WTC11 (cell line): Measurements from ENCODE around the gene RNF167. TPM values are rescaled to one million over a fixed set of nuclear protein-coding genes. Genes with fewer than 3 reads are reported as not detected.
"Not testable (repeated sequence)": the region's sequence is repeated elsewhere in the genome, so short reads cannot be mapped to it uniquely, and the experiment has no call there.

Source experiments
- ATAC-seq: fragments of 200-7000 bp; cut with Tn5 transposase; 2 replicates; pipeline ENCODE4 v1.10.0; 2021; ENCODE audit warnings: mild to moderate bottlenecking, moderate library complexity
- CTCF ChIA-PET: fragments of 300-600 bp; sonication (Branson Sonifier 250); formaldehyde crosslinking; loops from one replicate; lab custom pipeline; 2021; ENCODE audit warnings: antibody characterized with exemption; lab: Charles Lee
- POLR2A ChIA-PET: fragments of 350-600 bp; sonication (Branson Sonifier 250); formaldehyde crosslinking; loops from one replicate; lab custom pipeline; 2021; ENCODE audit warnings: antibody characterized with exemption; lab: Charles Lee
- DNase-seq: peaks from one replicate; pipeline ENCODE4 v3.0.0; 2021; ENCODE audit warnings: low spot score
- H3K27ac Mint-ChIP-seq: 2 replicates; pipeline ENCODE4 v1.8.0; 2021; ENCODE audit warnings: mixed read lengths
- H3K27me3 Mint-ChIP-seq: 2 replicates; pipeline ENCODE4 v1.8.0; 2021; ENCODE audit warnings: low read depth, mild to moderate bottlenecking, moderate library complexity, mixed read lengths
- H3K36me3 Mint-ChIP-seq: 2 replicates; pipeline ENCODE4 v1.8.0; 2021; ENCODE audit warnings: mixed read lengths
- H3K4me1 Mint-ChIP-seq: 2 replicates; pipeline ENCODE4 v1.8.0; 2022; ENCODE audit warnings: mixed read lengths
- H3K4me3 Mint-ChIP-seq: 2 replicates; pipeline ENCODE4 v1.8.0; 2021; ENCODE audit warnings: mild to moderate bottlenecking, moderate library complexity, mixed read lengths
- H3K9me3 Mint-ChIP-seq: 2 replicates; pipeline ENCODE4 v1.8.0; 2021; ENCODE audit warnings: mixed read lengths
- CDX4 ChIP-seq: fragments of 250-450 bp; sonication (Bioruptor Pico); IDR thresholded peaks from 2 replicates; pipeline ENCODE4 v1.9.0; 2021; ENCODE audit warnings: moderate library complexity, mild to moderate bottlenecking, inconsistent platforms, borderline replicate concordance
- CTCF ChIP-seq: fragments of 200-600 bp; IDR thresholded peaks from 2 replicates; pipeline ENCODE4 v1.8.0; 2022; ENCODE audit warnings: antibody characterized with exemption
- ESRRA ChIP-seq: sonication (generic); formaldehyde crosslinking; IDR thresholded peaks from 2 replicates; pipeline ENCODE4 v1.8.1; 2022; ENCODE audit warnings: mild to moderate bottlenecking, missing genetic modification reagents, borderline replicate concordance
- FOXP1 ChIP-seq: sonication (generic); formaldehyde crosslinking; IDR thresholded peaks from 2 replicates; pipeline ENCODE4 v1.8.0; 2022; ENCODE audit warnings: missing genetic modification reagents, mild to moderate bottlenecking, moderate library complexity, borderline replicate concordance
- GABPB1 ChIP-seq: sonication (generic); formaldehyde crosslinking; IDR thresholded peaks from 2 replicates; pipeline ENCODE4 v1.8.1; 2023; ENCODE audit warnings: mild to moderate bottlenecking, missing genetic modification reagents
- MAX ChIP-seq: sonication (generic); formaldehyde crosslinking; IDR thresholded peaks from 2 replicates; pipeline ENCODE4 v1.8.0; 2022; ENCODE audit warnings: mild to moderate bottlenecking, missing genetic modification reagents
- MYBL2 ChIP-seq: sonication (generic); formaldehyde crosslinking; IDR thresholded peaks from 2 replicates; pipeline ENCODE4 v1.8.1; 2023; ENCODE audit warnings: mild to moderate bottlenecking, moderate library complexity, missing genetic modification reagents
- NR1H2 ChIP-seq: sonication (generic); formaldehyde crosslinking; IDR thresholded peaks from 2 replicates; pipeline ENCODE4 v1.9.0; 2021; ENCODE audit warnings: mild to moderate bottlenecking, moderate library complexity, missing genetic modification reagents
- SMAD3 ChIP-seq: sonication (generic); formaldehyde crosslinking; IDR thresholded peaks from 2 replicates; pipeline ENCODE4 v1.8.0; 2022; ENCODE audit warnings: missing genetic modification reagents, mild to moderate bottlenecking, borderline replicate concordance
- ZNF416 ChIP-seq: fragments of 250-450 bp; sonication (Bioruptor Pico); IDR thresholded peaks from 2 replicates; pipeline ENCODE4 v1.9.0; 2021; ENCODE audit warnings: mild to moderate bottlenecking, inconsistent platforms
- total RNA-seq: library from RNA; stranded (reverse); gene quantifications from 3 replicates; pipeline ENCODE4 v1.2.3, GENCODE V29; 2021
- TF ChIP-seq, protein P1 (sequence below): sonication (generic); formaldehyde crosslinking; conservative IDR thresholded peaks from 2 replicates; pipeline ENCODE4 v1.8.1; 2023; ENCODE audit warnings: mild to moderate bottlenecking, low read depth, missing genetic modification reagents, moderate library complexity
- TF ChIP-seq, protein P2 (sequence below): sonication (generic); formaldehyde crosslinking; IDR thresholded peaks from 2 replicates; pipeline ENCODE4 v1.8.0; 2023; ENCODE audit warnings: mild to moderate bottlenecking, missing genetic modification reagents
- TF ChIP-seq, protein P3 (sequence below): sonication (generic); formaldehyde crosslinking; IDR thresholded peaks from 2 replicates; pipeline ENCODE4 v1.8.1; 2022; ENCODE audit warnings: low read depth, missing genetic modification reagents, borderline replicate concordance

RNF167 gene
- total RNA-seq, 1 experiment from 2014 or later: 143 TPM

DNA sequence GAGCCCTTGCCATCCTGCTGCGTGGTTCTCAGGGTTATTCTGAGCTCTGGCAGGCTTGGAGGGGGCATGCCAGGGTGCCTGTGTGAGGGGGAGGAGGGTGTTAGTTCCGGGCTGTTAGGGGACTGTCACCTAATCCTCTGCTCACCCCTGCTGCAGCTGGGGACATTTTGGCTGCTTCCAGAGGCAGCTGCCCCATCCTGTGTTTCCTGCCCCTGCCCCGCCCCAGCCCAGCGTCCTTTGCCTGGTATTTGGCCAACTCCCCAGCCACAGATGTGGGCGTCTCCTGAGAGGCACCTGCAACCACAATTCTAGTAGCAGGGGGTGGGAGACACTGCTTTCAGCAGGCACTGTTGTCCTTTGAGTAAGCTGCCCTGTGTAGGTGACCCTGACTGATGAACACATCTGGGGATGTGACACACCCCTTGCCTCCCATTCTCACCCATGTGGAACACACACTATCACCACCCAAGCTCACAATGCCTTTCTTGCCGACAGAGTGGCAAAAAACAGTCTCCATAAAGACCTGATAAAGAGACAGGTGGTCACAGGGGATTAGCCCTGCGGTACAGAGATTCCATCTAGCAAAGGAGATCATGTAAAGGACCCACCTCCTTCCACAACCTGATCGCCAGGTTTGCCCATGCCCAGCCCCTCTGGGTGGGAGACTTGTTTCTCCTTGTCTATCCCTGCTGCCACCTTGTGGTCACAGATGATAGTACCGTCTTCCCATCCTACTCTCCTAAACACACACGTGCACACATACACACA is 36.8 kb upstream of the RNF167 start, which contains the start of gene CHRNE:
Gene CHRNE, minus strand, starts transcription at position 48 of the 768 bp plus-strand sequence. Its CDS starts 35 bp downstream, at position 13.
- peak; percentile 37 for ATAC-seq
- TF ChIP-seq CTCF (peak; percentile 88), MYBL2 (CRISPR knock-in tag) (no peak)
- Mint-ChIP-seq H3K4me3 (0 out of 2 replicates have a peak within 1 kb of the TSS, but pooled peaks have one; percentile 1), H3K9me3 (no peaks in the 10 kb centered on the region), H3K36me3 (no peaks in the 10 kb centered on the region), H3K4me1 (peaks cover 13% of the 10 kb centered on the region), H3K27ac (peak within 1 kb of the TSS; percentile 6; the same call in 1 of the 2 replicates), H3K27me3 (peaks cover 10% of the 10 kb centered on the region)
- ChIA-PET CTCF (interaction anchor here (0.6 to 1.8 kb wide), 14 partner anchors 31 to 425 kb away, joined by 3 to 7 read pairs (median 3); partner anchors contain the start of genes MED11, PSMB6, RNF167 and SLC25A11), POLR2A (interaction anchor here (1.0 to 1.1 kb wide), 2 partner anchors 37 to 64 kb away, joined by 3 read pairs; partner anchors contain the start of genes RNF167 and SLC25A11)
- peak; percentile 91 for DNase-seq

GRCh38 chr17:4906642-4907041 is 33.4 kb upstream of the RNF167 start:
- DNase-seq, ATAC-seq, H3K27ac Mint-ChIP-seq, H3K36me3 Mint-ChIP-seq, H3K27me3 Mint-ChIP-seq, H3K9me3 Mint-ChIP-seq, POLR2A ChIA-PET, CTCF ChIA-PET, H3K4me3 Mint-ChIP-seq: not testable (repeated sequence)
- peaks cover 15% of the 10 kb centered on the region for H3K4me1 Mint-ChIP-seq

DNA sequence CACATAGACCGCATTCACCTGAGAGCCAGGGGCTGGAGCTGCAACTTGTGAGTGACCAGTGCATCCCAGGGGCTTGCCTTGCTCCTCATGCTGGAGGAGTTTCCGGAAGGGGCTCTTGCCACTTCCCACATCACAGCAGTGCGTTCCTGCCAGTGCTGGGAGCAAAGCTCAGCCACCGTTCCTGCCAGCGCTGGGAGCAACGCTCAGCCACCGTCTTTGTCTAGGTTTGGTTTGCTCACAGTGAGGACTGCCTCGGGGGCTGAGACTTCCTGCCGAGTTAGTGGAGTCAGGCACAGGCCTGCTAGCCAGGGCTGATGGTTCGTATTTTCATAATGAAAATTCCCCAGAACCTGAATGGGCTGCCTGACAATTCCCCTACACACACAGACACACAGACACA is 31.8 kb upstream of the RNF167 start:
- CTCF ChIA-PET: interaction anchor here (0.6 to 2.7 kb wide), 45 partner anchors 9 to 283 kb away, joined by 3 to 49 read pairs (median 4); partner anchors contain the start of genes ARRB2, C17orf107, ENO3 and GP1BA
- Mint-ChIP-seq H3K36me3 (no peaks in the 10 kb centered on the region), H3K27me3 (peaks cover 5% of the 10 kb centered on the region; the same call in 1 of the 2 replicates), H3K9me3 (no peaks in the 10 kb centered on the region), H3K4me1 (peaks cover 13% of the 10 kb centered on the region), H3K4me3 (no peak overlapping the region), H3K27ac (no peak overlapping the region)
- POLR2A ChIA-PET: interaction anchor here (1.1 to 2.1 kb wide), 6 partner anchors 8 to 64 kb away, joined by 3 to 12 read pairs (median 6); partner anchors contain the start of genes C17orf107, ENO3 and RNF167
- DNase-seq (peak; percentile 50), ATAC-seq (peak; percentile 44)
- 0 out of 2 replicates have a peak, but pooled peaks have one; percentile 26 for TF ChIP-seq GABPB1 (CRISPR knock-in tag)
- TF ChIP-seq CDX4 (CRISPR knock-in tag): no peak
- TF ChIP-seq, protein P1, sequence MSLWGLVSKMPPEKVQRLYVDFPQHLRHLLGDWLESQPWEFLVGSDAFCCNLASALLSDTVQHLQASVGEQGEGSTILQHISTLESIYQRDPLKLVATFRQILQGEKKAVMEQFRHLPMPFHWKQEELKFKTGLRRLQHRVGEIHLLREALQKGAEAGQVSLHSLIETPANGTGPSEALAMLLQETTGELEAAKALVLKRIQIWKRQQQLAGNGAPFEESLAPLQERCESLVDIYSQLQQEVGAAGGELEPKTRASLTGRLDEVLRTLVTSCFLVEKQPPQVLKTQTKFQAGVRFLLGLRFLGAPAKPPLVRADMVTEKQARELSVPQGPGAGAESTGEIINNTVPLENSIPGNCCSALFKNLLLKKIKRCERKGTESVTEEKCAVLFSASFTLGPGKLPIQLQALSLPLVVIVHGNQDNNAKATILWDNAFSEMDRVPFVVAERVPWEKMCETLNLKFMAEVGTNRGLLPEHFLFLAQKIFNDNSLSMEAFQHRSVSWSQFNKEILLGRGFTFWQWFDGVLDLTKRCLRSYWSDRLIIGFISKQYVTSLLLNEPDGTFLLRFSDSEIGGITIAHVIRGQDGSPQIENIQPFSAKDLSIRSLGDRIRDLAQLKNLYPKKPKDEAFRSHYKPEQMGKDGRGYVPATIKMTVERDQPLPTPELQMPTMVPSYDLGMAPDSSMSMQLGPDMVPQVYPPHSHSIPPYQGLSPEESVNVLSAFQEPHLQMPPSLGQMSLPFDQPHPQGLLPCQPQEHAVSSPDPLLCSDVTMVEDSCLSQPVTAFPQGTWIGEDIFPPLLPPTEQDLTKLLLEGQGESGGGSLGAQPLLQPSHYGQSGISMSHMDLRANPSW (CRISPR knock-in tag): no peak
- no peak for TF ChIP-seq NR1H2 (CRISPR knock-in tag)

GRCh38 chr17:4908711-4909496 is 31.2 kb upstream of the RNF167 start:
- ATAC-seq (peak; percentile 94), DNase-seq (peak; percentile 90)
- CTCF ChIA-PET: interaction anchor here (0.6 to 2.7 kb wide), 51 partner anchors 9 to 342 kb away, joined by 3 to 49 read pairs (median 4); partner anchors contain the start of genes ARRB2, C17orf107, ENO3 and GP1BA
- Mint-ChIP-seq H3K36me3 (no peaks in the 10 kb centered on the region), H3K9me3 (no peaks in the 10 kb centered on the region), H3K27ac (no peak overlapping the region), H3K4me1 (peaks cover 10% of the 10 kb centered on the region), H3K27me3 (peaks cover 5% of the 10 kb centered on the region; the same call in 1 of the 2 replicates), H3K4me3 (no peak overlapping the region)
- POLR2A ChIA-PET: interaction anchor here (0.7 to 2.1 kb wide), 9 partner anchors 9 to 64 kb away, joined by 3 to 12 read pairs (median 5); partner anchors contain the start of genes C17orf107, ENO3, GP1BA and RNF167
- TF ChIP-seq ESRRA (CRISPR knock-in tag): no peak
- TF ChIP-seq MAX (CRISPR knock-in tag): no peak
- TF ChIP-seq, protein P2, sequence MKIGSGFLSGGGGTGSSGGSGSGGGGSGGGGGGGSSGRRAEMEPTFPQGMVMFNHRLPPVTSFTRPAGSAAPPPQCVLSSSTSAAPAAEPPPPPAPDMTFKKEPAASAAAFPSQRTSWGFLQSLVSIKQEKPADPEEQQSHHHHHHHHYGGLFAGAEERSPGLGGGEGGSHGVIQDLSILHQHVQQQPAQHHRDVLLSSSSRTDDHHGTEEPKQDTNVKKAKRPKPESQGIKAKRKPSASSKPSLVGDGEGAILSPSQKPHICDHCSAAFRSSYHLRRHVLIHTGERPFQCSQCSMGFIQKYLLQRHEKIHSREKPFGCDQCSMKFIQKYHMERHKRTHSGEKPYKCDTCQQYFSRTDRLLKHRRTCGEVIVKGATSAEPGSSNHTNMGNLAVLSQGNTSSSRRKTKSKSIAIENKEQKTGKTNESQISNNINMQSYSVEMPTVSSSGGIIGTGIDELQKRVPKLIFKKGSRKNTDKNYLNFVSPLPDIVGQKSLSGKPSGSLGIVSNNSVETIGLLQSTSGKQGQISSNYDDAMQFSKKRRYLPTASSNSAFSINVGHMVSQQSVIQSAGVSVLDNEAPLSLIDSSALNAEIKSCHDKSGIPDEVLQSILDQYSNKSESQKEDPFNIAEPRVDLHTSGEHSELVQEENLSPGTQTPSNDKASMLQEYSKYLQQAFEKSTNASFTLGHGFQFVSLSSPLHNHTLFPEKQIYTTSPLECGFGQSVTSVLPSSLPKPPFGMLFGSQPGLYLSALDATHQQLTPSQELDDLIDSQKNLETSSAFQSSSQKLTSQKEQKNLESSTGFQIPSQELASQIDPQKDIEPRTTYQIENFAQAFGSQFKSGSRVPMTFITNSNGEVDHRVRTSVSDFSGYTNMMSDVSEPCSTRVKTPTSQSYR (CRISPR knock-in tag): no peak
- TF ChIP-seq ZNF416 (CRISPR knock-in tag): no peak
- no peak for TF ChIP-seq SMAD3 (CRISPR knock-in tag)
- TF ChIP-seq, protein P3, sequence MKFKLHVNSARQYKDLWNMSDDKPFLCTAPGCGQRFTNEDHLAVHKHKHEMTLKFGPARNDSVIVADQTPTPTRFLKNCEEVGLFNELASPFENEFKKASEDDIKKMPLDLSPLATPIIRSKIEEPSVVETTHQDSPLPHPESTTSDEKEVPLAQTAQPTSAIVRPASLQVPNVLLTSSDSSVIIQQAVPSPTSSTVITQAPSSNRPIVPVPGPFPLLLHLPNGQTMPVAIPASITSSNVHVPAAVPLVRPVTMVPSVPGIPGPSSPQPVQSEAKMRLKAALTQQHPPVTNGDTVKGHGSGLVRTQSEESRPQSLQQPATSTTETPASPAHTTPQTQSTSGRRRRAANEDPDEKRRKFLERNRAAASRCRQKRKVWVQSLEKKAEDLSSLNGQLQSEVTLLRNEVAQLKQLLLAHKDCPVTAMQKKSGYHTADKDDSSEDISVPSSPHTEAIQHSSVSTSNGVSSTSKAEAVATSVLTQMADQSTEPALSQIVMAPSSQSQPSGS (CRISPR knock-in tag): no peak
- no peak for TF ChIP-seq FOXP1 (CRISPR knock-in tag)
